Kidney capillary endothelial cell (primary cell): ENCODE results near the gene RANGRF.
A peak's percentile ranks its signal among the peaks of the same experiment; 100 is the strongest.

Experiments
- DNase-seq: peaks from one replicate; pipeline ENCODE4 v3.0.0-alpha.2; 2018; ENCODE audit warnings: low spot score

Gene RANGRF

GRCh38 chr17:8274816-8275215 lies 13.7 kb upstream of the RANGRF start:
- DNase-seq, result no peak

GRCh38 chr17:8275421-8276290 lies 12.8 kb upstream of the RANGRF start:
- no peak for DNase-seq

GRCh38 chr17:8277317-8277716 lies 11.2 kb upstream of the RANGRF start:
- DNase-seq, result no peak

- DNase-seq, result no peak
Observed at GRCh38 chr17:8282345-8282744, 6.1 kb upstream of the RANGRF start.

GRCh38 chr17:8283356-8283755 lies 5.1 kb upstream of the RANGRF start:
- no peak for DNase-seq

- no peak for DNase-seq
Observed at GRCh38 chr17:8284126-8284525, 4.3 kb upstream of the RANGRF start.

GRCh38 chr17:8285270-8286181 lies 2.9 kb upstream of the RANGRF start:
- no peak for DNase-seq

- DNase-seq, result no peak
Observed at GRCh38 chr17:8287651-8288335, 677 bp upstream of the RANGRF start.

GRCh38 chr17:8289103-8289397 lies 580 bp downstream of the RANGRF start:
- no peak for DNase-seq

- no peak for DNase-seq
Observed at GRCh38 chr17:8290043-8290442, 1.6 kb downstream of the RANGRF start.

GRCh38 chr17:8292639-8293395 lies 4.3 kb downstream of the RANGRF start:
- DNase-seq, result no peak

- DNase-seq, result no peak
Observed at GRCh38 chr17:8294361-8294760, 5.9 kb downstream of the RANGRF start.

GRCh38 chr17:8294814-8295316 lies 6.4 kb downstream of the RANGRF start:
- no peak for DNase-seq

GRCh38 chr17:8300226-8300625 lies 11.8 kb downstream of the RANGRF start:
- no peak for DNase-seq

- DNase-seq, result no peak
Observed at GRCh38 chr17:8300627-8301242, 12.3 kb downstream of the RANGRF start.

- DNase-seq, result peak; percentile 57
Observed at GRCh38 chr17:8310601-8311123, 22.2 kb downstream of the RANGRF start.

GRCh38 chr17:8311131-8311790 lies 22.8 kb downstream of the RANGRF start:
- DNase-seq, result peak; percentile 52

GRCh38 chr17:8312251-8312650 lies 23.8 kb downstream of the RANGRF start:
- no peak for DNase-seq

GRCh38 chr17:8312726-8313600 lies 24.5 kb downstream of the RANGRF start:
- DNase-seq, result no peak
